HepG2 (cell line): ENCODE data around the gene KLHL28.

Experiments used
- ASH2L ChIP-seq: fragments of 300-600, 200-600 bp; sonication (generic); IDR thresholded peaks from 2 replicates; pipeline ENCODE4 v1.7.0; 2017; ENCODE audit warnings: low read depth, mild to moderate bottlenecking, moderate library complexity, mixed read lengths, low read length; ENCODE audit not compliant: insufficient read length
- CTCF ChIP-seq: sonication (generic); formaldehyde crosslinking; IDR thresholded peaks from 2 replicates; pipeline ENCODE4 v1.5.0; 2020; ENCODE audit warnings: mild to moderate bottlenecking, missing genetic modification reagents, moderate library complexity
- EZH2 ChIP-seq: conservative IDR thresholded peaks from 2 replicates; pipeline ENCODE4 v1.6.1; 2012; ENCODE audit warnings: mild to moderate bottlenecking, low read depth, low read length, moderate library complexity
- FOXK2 ChIP-seq: fragments of 450-650 bp; IDR thresholded peaks from 2 replicates; pipeline ENCODE4 v1.6.1; 2016
- KDM3A ChIP-seq: IDR thresholded peaks from 2 replicates; pipeline ENCODE4 v1.6.1; 2018; ENCODE audit warnings: low read depth, missing compliant biosample characterization
- MYC ChIP-seq: sonication (generic); formaldehyde crosslinking; IDR thresholded peaks from 2 replicates; pipeline ENCODE4 v1.9.0; 2021; ENCODE audit warnings: missing genetic modification reagents, borderline replicate concordance
- NFATC3 ChIP-seq: sonication (generic); formaldehyde crosslinking; IDR thresholded peaks from 2 replicates; pipeline ENCODE4 v1.5.1; 2020; ENCODE audit warnings: mild to moderate bottlenecking, missing genetic modification reagents
- PREB ChIP-seq: sonication (generic); formaldehyde crosslinking; IDR thresholded peaks from 2 replicates; pipeline ENCODE4 v1.4.0; 2020; ENCODE audit warnings: missing genetic modification reagents
- RFXAP ChIP-seq: sonication (generic); formaldehyde crosslinking; IDR thresholded peaks from 2 replicates; pipeline ENCODE4 v1.4.0; 2020; ENCODE audit warnings: missing genetic modification reagents, borderline replicate concordance
- ZNF678 ChIP-seq: sonication (generic); formaldehyde crosslinking; IDR thresholded peaks from 2 replicates; pipeline ENCODE4 v1.4.0; 2020; ENCODE audit warnings: mild to moderate bottlenecking, missing genetic modification reagents
- ZNF703 ChIP-seq: sonication (generic); formaldehyde crosslinking; IDR thresholded peaks from 2 replicates; pipeline ENCODE4 v1.5.1; 2020; ENCODE audit warnings: missing genetic modification reagents, mild to moderate bottlenecking, moderate library complexity, borderline replicate concordance

GRCh38 chr14:44960146-44960545 lies 1.6 kb downstream of the KLHL28 start:
- TF ChIP-seq MYC (CRISPR knock-in tag): no peak
- TF ChIP-seq RFXAP (CRISPR knock-in tag): no peak
- TF ChIP-seq PREB (CRISPR knock-in tag): no peak
- no peak for TF ChIP-seq KDM3A
- TF ChIP-seq ZNF678 (CRISPR knock-in tag): no peak
- no peak for TF ChIP-seq ZNF703 (CRISPR knock-in tag)
- TF ChIP-seq NFATC3: no peak
- TF ChIP-seq CTCF (CRISPR knock-in tag): no peak
- no peak for TF ChIP-seq ASH2L
- no peak for TF ChIP-seq EZH2
- TF ChIP-seq FOXK2: no peak
